GM12878 (cell line): Measurements from ENCODE around the gene ATP6V0A1. TPM values are rescaled to one million over a fixed set of nuclear protein-coding genes. Genes with fewer than 3 reads are reported as not detected.

Source experiments
- ATAC-seq: fragments of 200-7000 bp; cut with Tn5 transposase; 3 replicates; pipeline ENCODE4 v1.9.1; 2020; ENCODE audit warnings: mild to moderate bottlenecking, moderate library complexity
- BruUV-seq: library from RNA; stranded (reverse); fragments of 400-500 nt; replicated peaks from 2 replicates; lab custom pipeline; 2021; lab: Mats Ljungman, UMichigan
- CTCF ChIA-PET: fragments of 300-600 bp; sonication (Branson Sonifier 250); formaldehyde crosslinking; extraction: SDS; loops from one replicate; lab custom pipeline; 2021; ENCODE audit warnings: inconsistent platforms; lab: Yijun Ruan, JAX
- POLR2A ChIA-PET: fragments of 350-600 bp; formaldehyde crosslinking; extraction: SDS; loops from one replicate; lab custom pipeline; 2021; ENCODE audit warnings: inconsistent platforms; lab: Charles Lee
- RAD21 ChIA-PET: fragments of 300-600 bp; sonication (Branson Sonifier 250); formaldehyde crosslinking; loops from one replicate; lab custom pipeline; 2023; ENCODE audit warnings: antibody characterized with exemption; ENCODE audit not compliant: unreplicated experiment; lab: Charles Lee
- SMC1A ChIA-PET: fragments of 300-600 bp; sonication (Branson Sonifier 250); formaldehyde crosslinking; loops from one replicate; lab custom pipeline; 2023; ENCODE audit not compliant: unreplicated experiment, uncharacterized antibody; lab: Charles Lee
- DNase-seq: peaks from one replicate; pipeline ENCODE4 v3.0.0-alpha.2; 2011; ENCODE audit warnings: low read depth, low spot score
- FAIRE-seq: peaks from 3 replicates; lab custom pipeline; 2011; peaks lifted over from hg19 to GRCh38; lab: Jason Lieb, UNC
- H2AFZ ChIP-seq: 2 replicates; pipeline ENCODE4 v1.6.0; 2011; ENCODE audit warnings: low read depth, low read length, control low read depth; ENCODE audit not compliant: control insufficient read depth
- H3K27ac ChIP-seq: 2 replicates; pipeline ENCODE4 v1.5.1; 2011; ENCODE audit warnings: control low read depth; ENCODE audit not compliant: control insufficient read depth, insufficient read depth
- H3K27me3 ChIP-seq, 2 experiments: replicated peaks in 1 of 2; 2 replicates each; pipeline versions ENCODE4 v1.6.0 to v1.6.1; 2011; ENCODE audit warnings: low read length in 1 of 2; ENCODE audit not compliant: control insufficient read depth in 2 of 2, insufficient read depth in 2 of 2
- H3K36me3 ChIP-seq, 2 experiments: 2 replicates each; pipeline ENCODE4 v1.5.1; 2011; ENCODE audit warnings: low read length in 1 of 2; ENCODE audit not compliant: control insufficient read depth in 2 of 2, insufficient read depth in 2 of 2
- H3K4me1 ChIP-seq: 2 replicates; pipeline ENCODE4 v1.6.1; 2011; ENCODE audit warnings: mild to moderate bottlenecking, low read length, moderate library complexity, mixed read lengths; ENCODE audit not compliant: control insufficient read depth, insufficient read depth
- H3K4me2 ChIP-seq: 2 replicates; pipeline ENCODE4 v1.6.0; 2011; ENCODE audit warnings: control low read depth; ENCODE audit not compliant: control insufficient read depth, insufficient read depth
- H3K4me3 ChIP-seq: fragments of 200-600 bp; sonication (generic); 2 replicates; pipeline ENCODE4 v1.5.1; 2016
- H3K79me2 ChIP-seq: 2 replicates; pipeline ENCODE4 v1.6.0; 2011; ENCODE audit warnings: low read length; ENCODE audit not compliant: control insufficient read depth, insufficient read depth
- H3K9ac ChIP-seq: 2 replicates; pipeline ENCODE4 v1.8.0; 2011; ENCODE audit warnings: low read length, control low read depth, mixed read lengths; ENCODE audit not compliant: control insufficient read depth, insufficient read depth
- H3K9me3 ChIP-seq: replicated peaks from 3 replicates; pipeline ENCODE4 v1.5.1; 2011; ENCODE audit warnings: mild to moderate bottlenecking, low read length; ENCODE audit not compliant: control insufficient read depth, insufficient read depth
- H4K20me1 ChIP-seq: 2 replicates; pipeline ENCODE4 v1.6.0; 2011; ENCODE audit not compliant: control insufficient read depth, insufficient read depth
- E4F1 ChIP-seq: fragments of 450-650 bp; IDR thresholded peaks from 2 replicates; pipeline ENCODE4 v1.6.1; 2018; ENCODE audit warnings: borderline replicate concordance, mild to moderate bottlenecking; ENCODE audit not compliant: partially characterized antibody
- WGBS: methylation state at CpG from one replicate; pipeline ENCODE4 v1.1.6; 2016; ENCODE audit warnings: low lambda C conversion rate; ENCODE audit not compliant: insufficient replicate concordance, insufficient coverage; ENCODE audit errors: missing lambda C conversion rate; 5-methylcytosine and 5-hydroxymethylcytosine counted together
- in situ Hi-C: fragments of 300-500 bp; cut with MboI; formaldehyde crosslinking; loops from 9 replicates; pipeline ENCODE4 v1.14.3; 2018; ENCODE audit warnings: mixed read lengths
- intact Hi-C: fragments of 100-400 bp; cut with micrococcal nuclease; formaldehyde crosslinking; loops from one replicate; pipeline ENCODE4 v1.14.2; 2022; ENCODE audit not compliant: unreplicated experiment
- polyA plus RNA-seq, 11 experiments: library from polyadenylated mRNA; depleted of rRNA in 4 of 11; unstranded in 6 of 11; stranded (reverse) in 5 of 11; fragments of >200 nt; fragmentation: Nextera tagmentation in 4 of 11; fragmentation: Illumina TruSeq in 1 of 11; extraction: Ambion mirVana in 4 of 11; extraction: Trizol in 1 of 11; gene quantifications; 1 replicate in 1 of 11; 2 replicates in 10 of 11; pipeline versions ENCODE4 v1.2.1 to v1.2.3, GENCODE V29; 2011 to 2016; ENCODE audit warnings: inconsistent platforms in 2 of 11, missing spikeins in 2 of 11, low read depth in 1 of 11
- total RNA-seq, 4 experiments: library from RNA; depleted of rRNA in 3 of 4; stranded (reverse); fragments of >200 nt in 3 of 4; fragmentation: Illumina TruSeq in 1 of 4; extraction: Trizol in 1 of 4; gene quantifications; 2 replicates each; pipeline versions ENCODE4 v1.2.1 to v1.2.3, GENCODE V29; 2013 to 2021

The ATP6V0A1 gene
- total and polyA plus RNA-seq, 10 of the 15 experiments (the other 5 are each of a cell fraction or from before 2014, with no cell fraction given): 3.0 to 76.6 (median 30.9) TPM

GRCh38 chr17:42423766-42424165 lies 34.9 kb upstream of the ATP6V0A1 start:
- no TSS peak for BruUV-seq

More at GRCh38 chr17:42423766-42424165, 34.9 kb upstream of the ATP6V0A1 start:
- no peaks in the 10 kb centered on the region for H3K9me3 ChIP-seq
- POLR2A ChIA-PET: interaction anchor here (0.6 to 1.1 kb wide), 2 partner anchors 26 to 224 kb away, joined by 3 to 6 read pairs; no protein-coding TSS in a partner anchor
- RAD21 ChIA-PET: interaction anchor here (0.8 to 1.5 kb wide), 3 partner anchors 18 to 104 kb away, joined by 3 read pairs; no protein-coding TSS in a partner anchor
- 43% methylated on average over 11 of the region's 11 CpGs for WGBS
- no peak for FAIRE-seq
- no peak for TF ChIP-seq E4F1
- CTCF ChIA-PET: interaction anchor here (0.6 to 1.6 kb wide), 4 partner anchors 17 to 187 kb away, joined by 3 to 5 read pairs (median 3); no protein-coding TSS in a partner anchor
- DNase-seq: no peak
- no peaks in the 10 kb centered on the region for H3K79me2 ChIP-seq
- in situ Hi-C loops: no loop called here
- H3K4me2 ChIP-seq: no peak overlapping the region
- no peak overlapping the region for H3K4me3 ChIP-seq
- H3K4me1 ChIP-seq: peaks cover 5% of the 10 kb centered on the region; the same call in 1 of the 2 replicates
- no peak for ATAC-seq
- H3K9ac ChIP-seq: no peak overlapping the region
- peaks cover 16 to 17% of the 10 kb centered on the region in 2 experiments; a peak in 3 of 4 replicates for H3K27me3 ChIP-seq
- intact Hi-C loops: no loop called here
- SMC1A ChIA-PET: interaction anchor here (1.2 to 1.8 kb wide), 2 partner anchors 11 to 106 kb away, joined by 3 to 4 read pairs; no protein-coding TSS in a partner anchor
- no peak overlapping the region for H3K27ac ChIP-seq
- H3K36me3 ChIP-seq: no peaks in the 10 kb centered on the region
- H2AFZ ChIP-seq: no peak overlapping the region
- H4K20me1 ChIP-seq: no peaks in the 10 kb centered on the region
